SH-SY5Y (cell line): ENCODE data around the gene MCF2L.

Experiments used
- GATA2 ChIP-seq: IDR thresholded peaks from 2 replicates; pipeline ENCODE4 v1.6.1; 2011; ENCODE audit warnings: mild to moderate bottlenecking, low read depth, low read length
- GATA3 ChIP-seq: IDR thresholded peaks from 2 replicates; pipeline ENCODE4 v1.6.1; 2011; ENCODE audit warnings: low read depth, mild to moderate bottlenecking, low read length, moderate library complexity

DNA sequence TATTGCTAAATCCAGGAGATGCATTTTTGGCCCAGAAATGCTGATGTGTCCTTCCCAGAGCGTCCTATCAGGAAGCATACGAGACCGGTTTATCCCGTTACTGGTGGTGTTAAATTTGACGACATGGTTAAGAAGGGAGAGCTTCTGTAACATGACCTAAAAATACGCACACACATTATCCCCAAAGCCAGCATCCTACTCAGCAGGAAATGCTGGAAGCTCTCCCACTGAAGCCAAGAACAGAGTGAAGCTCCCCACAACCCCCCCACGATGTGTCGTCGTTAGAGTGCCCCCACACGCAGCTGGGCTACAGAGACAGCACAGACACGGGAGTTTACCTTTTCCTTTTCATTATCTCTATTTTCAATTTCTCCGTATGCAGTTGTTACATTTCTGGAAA, 45.1 kb upstream of the MCF2L start:
- TF ChIP-seq GATA2 (no peak), GATA3 (no peak)
